COR-L47 (cell line): ENCODE results near the gene PPP6R3.
"Not testable (repeated sequence)": the region's sequence is repeated elsewhere in the genome, so short reads cannot be mapped to it uniquely, and the experiment has no call there.

Experiments
- DNase-seq: peaks from one replicate; lab custom pipeline; 2025; lab: John Stamatoyannopoulos, UW

The PPP6R3 gene

DNA sequence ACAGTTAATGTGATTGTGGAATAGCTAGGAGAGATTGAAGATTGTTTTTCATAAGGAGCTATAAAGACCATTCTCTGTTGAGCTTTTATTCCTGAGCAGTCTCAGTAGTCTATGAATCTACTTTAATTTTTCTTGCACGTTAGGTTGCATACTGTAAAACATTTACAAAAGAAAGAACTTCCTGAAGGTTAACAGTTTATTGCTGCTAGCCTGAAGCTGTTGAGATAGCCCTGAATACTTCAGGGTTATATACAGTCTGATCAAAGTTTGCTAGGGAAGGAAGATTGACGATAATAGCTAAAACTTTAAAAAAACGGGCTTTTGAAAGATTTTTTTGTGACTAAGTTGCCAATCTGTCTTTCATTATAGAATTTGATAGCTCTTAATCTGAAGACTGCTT, 64.8 kb downstream of the PPP6R3 start:
- no peak for DNase-seq

DNA sequence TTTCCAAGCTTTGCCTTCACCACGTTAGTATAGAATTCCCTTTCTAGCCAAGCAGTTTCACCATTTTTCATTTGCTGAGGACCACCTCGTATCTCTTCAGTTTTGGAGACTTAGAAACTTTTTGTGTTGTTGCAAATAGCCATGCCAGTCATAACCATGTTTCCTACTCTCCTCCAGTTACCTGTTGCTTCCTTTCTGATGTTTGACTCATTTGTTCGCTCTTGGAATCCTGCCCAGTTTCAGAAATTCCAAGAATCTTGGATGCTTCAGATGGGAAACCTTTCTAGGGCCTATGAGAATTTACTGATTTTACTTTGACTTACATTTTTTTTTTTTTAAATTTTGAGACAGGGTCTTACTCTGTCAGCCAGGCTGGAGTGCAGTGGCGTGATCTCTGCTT, 65.4 kb downstream of the PPP6R3 start:
- no peak for DNase-seq

DNA sequence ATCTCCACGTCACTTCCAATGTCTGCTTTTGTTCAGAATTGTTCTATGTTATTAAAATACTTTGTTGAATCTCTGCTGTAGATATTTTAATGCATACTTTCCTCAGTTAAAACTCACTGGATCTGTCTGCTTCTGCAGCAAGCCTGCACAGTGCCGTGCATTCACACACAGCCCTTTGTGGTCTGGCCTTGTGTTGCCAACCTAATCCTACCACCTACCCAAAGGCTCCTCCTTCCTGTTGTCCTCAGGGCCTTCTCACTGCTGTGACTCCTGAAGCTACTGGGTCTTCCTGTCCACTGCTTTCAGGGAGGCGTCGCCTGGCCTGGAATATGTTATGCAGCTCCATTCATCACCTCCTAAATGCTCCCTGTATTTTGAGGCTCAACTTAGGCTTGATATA, 67.0 kb downstream of the PPP6R3 start:
- no peak for DNase-seq

DNA sequence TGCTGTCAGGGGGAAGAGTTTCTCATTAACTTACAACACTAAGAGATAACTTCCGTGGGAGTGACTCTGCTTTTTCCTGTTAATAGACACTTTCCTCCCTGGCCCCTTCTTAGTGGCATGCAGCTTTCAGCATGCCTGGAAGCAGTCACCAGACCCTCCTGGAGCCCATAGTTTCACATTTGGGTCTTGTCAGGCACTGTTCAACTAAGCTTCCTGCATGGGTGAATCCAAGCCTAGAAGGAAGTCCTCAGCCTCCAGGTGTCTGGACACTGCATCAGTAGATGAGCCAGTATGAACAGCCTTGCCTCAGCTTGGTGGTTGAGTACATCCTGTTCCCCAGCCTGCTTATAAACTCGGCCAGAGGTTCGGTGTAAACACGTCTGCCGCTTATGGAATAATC, 68.1 kb downstream of the PPP6R3 start:
- DNase-seq: no peak

DNA sequence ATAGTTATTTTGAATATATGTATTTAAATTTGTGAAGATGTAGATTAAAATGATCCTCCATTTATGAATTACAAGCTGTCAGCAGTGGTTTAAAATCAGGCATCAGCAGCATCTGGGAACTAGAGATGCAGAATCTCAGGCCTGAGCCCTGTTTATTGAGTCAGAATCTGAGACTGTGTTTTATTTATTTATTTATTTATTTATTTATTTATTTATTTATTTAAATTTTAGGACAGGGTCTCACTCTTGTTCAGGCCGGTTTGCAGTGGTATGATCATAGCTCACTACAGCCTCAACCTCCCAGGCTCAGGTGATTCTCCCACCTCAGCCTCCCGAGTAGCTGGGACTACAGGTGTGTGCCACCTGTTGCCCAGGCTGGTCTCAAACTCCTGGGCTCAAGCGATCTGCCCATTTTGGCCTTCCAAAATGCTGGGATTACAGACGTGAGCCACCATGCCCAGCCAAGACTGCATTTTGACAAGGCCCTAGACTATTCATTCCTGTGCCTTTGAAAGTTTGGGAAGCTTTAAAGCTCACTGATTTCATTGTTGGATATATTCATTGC, 70.7 kb downstream of the PPP6R3 start:
- DNase-seq: no peak

GRCh38 chr11:68532727-68533369, 72.3 kb downstream of the PPP6R3 start:
- DNase-seq: no peak

DNA sequence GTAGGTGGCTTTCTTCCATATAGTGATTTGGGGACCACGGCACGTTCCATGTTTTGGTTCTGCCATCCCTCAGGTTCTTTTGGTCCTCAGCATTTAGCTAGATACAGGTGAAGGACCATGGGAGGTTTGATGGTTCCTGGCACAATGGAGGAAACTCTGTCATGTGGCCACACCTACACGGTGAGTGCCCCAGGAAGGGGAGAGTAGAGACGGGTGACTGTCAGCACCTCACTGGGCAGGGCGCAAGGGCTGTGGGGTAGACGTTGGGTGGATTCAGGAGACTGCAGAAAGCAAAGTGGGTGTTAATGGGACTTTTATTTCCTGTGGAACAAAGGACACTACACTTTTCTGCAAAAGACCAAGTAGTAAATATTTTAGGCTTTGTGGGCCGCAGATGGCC, 73.4 kb downstream of the PPP6R3 start:
- DNase-seq: no peak

GRCh38 chr11:68535098-68535497, 74.5 kb downstream of the PPP6R3 start:
- DNase-seq: no peak

DNA sequence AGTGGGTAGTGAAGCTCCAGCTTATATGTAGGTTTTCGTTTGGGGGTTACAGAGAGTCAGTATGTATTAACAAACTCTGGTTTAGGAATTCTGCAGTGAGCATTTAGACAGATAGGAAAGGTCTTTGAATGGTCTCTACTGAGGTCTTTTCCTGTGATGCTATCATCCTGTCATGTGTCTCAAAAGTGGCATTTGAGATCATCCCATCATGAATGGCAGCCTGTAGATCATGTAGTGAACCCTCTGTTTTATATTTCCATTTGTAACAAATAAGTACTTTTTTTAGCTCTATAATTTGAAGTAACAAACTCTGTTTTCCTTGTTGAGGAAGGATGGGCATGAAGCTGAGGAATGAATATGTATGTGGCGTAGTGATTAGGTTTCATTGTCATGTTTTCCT, 76.2 kb downstream of the PPP6R3 start:
- DNase-seq: no peak

DNA sequence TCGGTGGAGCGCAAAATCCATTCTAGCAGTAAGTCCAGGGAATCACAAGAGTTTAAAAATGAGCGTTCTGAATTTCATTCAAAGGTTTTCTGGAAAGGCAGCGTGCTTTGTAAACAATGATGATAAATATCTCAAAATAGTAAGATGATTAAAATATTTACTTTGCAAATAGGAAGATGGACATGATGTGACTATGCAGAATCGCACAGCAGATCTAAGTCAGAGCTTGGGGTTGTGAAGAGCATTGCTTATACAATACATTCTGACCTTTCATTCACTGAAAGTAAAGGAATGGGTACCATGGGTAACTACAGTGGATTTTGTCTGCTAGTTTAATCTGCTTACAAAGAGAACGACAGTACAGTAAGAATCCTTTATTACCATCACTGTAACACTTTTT, 77.5 kb downstream of the PPP6R3 start:
- DNase-seq: no peak

- DNase-seq: no peak
Observed at GRCh38 chr11:68539395-68539794, 78.8 kb downstream of the PPP6R3 start.

DNA sequence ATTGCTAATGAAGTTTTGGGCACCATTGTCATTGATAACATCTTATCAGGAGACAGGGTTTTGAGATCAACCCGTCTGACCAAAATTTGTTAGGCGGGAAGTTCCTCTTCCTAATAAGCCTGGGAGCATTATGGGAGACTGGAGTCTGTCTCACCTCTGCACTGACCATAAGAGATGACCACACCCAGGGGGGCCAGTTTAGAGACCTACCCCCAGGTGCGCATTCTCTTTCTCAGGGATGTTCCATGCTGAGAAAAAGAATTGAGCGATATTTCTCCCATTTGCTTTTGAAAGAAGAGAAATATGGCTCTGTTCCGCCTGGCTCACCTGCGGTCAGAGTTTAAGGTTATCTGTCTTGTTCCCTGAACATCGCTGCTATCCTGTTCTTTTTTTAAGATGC, 80.0 kb downstream of the PPP6R3 start:
- not testable (repeated sequence) for DNase-seq

- no peak for DNase-seq
Observed at GRCh38 chr11:68541116-68541515, 80.6 kb downstream of the PPP6R3 start.

DNA sequence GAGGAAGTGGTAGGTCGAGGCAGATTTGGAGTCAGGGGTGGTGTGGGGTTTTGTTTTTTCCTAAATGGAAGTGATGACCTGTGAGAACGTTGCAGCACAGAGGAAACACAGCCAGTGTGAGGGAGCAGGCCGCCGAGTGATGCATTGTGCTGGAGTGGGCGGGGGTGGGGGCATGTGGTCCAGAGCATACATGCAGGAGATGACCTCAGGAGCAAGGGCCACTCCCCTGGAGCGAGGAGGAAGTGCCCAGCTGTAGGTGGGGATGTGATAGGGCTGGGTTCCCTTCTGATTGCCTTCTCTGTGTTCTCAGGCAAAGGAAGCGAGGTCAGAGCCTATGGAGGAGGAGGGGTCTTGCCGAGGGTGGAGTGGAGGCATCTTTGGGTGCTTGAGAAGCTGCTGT, 81.4 kb downstream of the PPP6R3 start:
- DNase-seq: no peak

DNA sequence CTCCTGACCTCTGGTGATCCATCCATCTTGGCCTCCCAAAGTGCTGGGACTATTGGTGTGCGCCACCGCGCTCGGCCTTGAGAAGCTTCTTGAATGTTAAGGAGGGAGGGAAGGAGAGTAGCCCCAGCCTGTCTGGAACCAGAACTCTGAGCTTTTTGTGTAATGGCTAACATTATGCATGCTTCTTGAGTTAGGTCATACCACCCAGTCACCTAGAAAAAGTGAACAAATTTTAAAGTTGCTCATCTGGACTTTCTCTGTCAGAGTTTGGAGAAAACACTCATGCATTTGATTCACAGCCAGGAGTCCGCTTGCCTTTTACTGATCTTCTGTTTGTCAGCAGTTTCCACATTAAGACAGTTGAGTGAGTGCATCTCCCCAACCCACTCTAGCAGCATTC, 82.1 kb downstream of the PPP6R3 start:
- no peak for DNase-seq

- DNase-seq: no peak
Observed at GRCh38 chr11:68543594-68543993, 83.0 kb downstream of the PPP6R3 start.

DNA sequence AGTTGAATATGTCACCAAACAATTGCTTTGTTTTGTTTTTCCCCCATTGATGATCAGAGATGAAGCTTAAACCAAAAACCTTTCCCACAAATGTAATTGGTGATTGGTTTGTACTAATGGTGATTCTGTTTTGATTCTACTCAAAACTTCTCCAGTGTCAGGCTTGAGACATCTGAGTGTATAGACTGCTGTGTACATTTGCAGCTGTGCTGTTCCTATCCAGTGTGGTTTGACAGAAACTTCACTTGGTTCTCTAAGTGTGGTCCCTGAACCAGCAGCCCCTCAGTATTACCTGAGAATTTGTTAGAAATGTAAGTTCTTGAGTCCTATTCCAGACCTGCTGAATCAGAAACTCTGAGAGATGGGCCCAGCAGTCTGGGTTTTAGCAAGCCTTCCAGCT, 84.8 kb downstream of the PPP6R3 start:
- DNase-seq: no peak

DNA sequence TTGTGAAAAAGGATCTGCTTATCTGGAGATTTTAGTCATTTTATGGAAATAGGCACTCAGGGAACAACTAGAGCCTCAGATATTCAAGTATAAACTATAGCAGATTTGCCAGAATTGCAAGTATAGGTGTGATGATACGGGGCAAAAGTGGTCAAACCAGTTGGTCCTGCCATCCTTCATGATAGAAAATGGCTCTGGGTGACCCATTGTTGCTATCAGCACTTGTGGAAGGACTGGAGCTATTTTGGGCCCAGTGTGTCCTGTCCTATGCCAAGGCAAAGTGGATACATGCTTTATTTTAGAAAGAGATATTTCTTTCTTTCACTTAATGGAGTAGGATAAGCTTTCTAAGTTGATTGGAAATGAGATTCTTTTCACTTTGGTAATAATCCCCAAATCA, 85.2 kb downstream of the PPP6R3 start:
- no peak for DNase-seq

DNA sequence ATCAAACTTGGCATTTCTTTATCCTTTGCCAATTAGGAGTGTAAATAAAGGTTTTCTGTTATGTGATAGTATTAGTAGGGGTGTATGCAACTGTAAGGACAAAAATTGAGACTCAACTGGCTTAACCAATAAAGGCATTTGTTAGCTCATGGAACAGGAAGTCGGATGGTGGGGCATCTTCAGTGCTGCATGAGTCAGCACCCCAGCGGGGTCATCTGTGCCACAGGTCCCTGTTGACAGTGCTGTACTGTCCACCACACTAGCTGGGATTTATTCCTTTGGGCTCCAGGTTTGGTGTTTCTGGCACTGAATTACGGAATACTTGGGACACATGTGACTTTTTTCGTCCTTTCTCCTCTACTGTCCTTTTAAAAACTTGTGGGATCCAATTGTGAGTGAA, 86.0 kb downstream of the PPP6R3 start:
- no peak for DNase-seq

- no peak for DNase-seq
Observed at GRCh38 chr11:68549789-68550484, 89.4 kb downstream of the PPP6R3 start.

DNA sequence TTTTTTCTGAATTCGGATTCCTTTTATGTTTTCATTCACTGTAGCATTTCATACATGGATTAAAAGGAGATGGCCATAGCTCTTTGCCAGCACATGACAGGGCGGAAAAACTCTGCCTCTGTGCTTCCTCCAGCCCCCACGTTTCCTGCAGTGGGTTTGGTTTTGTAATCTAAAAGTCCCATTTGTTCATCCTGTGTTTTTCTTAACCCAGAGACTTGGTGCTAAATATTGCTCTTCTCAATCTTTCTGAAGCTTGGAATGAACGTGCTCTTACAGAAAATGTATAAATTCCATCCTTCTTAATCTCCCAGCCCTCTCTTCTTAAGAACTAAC, 89.9 kb downstream of the PPP6R3 start:
- DNase-seq: no peak

DNA sequence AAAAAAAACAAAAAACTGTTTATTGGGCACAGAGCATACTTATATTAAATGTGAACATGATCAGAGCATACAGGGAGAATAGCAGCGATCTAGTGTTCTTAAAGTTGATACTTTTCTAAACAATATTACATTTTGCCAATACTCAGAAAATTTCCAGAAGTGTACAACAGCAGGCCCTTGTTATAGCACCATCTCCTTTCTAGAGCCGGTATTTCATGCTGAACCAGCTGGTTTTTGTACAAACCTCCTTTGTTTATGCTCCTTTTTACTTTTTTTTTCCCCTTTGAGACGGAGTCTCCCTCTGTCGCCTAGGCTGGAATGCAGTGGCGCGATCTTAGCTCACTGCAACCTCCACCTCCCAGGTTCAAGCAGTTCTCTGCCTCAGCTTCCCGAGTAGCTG, 90.7 kb downstream of the PPP6R3 start:
- no peak for DNase-seq

DNA sequence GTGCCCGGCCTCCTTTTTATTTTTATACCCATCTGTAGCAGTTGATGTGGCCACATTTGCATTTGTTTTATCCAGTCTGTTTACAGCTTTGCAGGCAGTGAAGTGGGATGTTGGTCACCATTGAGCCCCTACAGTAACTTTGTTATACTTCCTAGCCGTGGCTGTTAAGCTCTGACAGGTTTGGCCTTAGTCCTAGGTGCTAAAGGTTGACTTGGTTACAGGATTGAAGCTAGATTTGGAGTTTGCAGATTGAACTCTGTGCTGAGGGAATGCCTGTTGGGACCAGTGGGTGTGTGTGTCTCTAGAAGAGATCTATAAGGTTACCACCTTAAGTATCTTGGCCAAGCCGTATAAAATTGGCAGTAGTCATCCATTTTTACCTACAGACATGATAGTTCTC, 91.2 kb downstream of the PPP6R3 start:
- DNase-seq: no peak

DNA sequence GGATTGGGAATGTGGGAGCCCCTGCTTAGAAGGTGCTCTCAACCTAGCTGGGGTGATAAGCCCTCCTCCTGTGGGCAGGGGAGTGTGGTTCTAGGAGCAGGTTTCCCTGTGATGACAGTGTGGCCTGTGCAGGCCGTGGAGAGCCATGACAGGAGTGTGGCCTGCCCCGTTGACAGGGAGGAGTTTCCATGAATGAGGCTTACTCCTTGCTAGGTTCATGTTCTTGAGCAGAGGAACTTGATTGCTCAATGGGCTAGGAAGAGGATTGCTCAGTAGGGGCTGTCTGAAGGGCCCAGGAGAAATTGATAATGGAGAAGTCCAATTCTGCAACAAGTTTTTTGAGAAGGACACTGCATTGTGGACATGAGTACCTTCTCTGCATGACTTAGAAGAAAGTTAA, 92.0 kb downstream of the PPP6R3 start:
- no peak for DNase-seq
